Activated CD4-positive, CD25-positive, alpha-beta regulatory T cell (primary cell): ENCODE measurements around the gene RNGTT.
"Not testable (repeated sequence)": the region's sequence is repeated elsewhere in the genome, so short reads cannot be mapped to it uniquely, and the experiment has no call there.

Source experiments
- DNase-seq, 4 experiments: peaks; one replicate each; lab custom pipeline; 2025; lab: John Stamatoyannopoulos, UW

The RNGTT gene

DNA sequence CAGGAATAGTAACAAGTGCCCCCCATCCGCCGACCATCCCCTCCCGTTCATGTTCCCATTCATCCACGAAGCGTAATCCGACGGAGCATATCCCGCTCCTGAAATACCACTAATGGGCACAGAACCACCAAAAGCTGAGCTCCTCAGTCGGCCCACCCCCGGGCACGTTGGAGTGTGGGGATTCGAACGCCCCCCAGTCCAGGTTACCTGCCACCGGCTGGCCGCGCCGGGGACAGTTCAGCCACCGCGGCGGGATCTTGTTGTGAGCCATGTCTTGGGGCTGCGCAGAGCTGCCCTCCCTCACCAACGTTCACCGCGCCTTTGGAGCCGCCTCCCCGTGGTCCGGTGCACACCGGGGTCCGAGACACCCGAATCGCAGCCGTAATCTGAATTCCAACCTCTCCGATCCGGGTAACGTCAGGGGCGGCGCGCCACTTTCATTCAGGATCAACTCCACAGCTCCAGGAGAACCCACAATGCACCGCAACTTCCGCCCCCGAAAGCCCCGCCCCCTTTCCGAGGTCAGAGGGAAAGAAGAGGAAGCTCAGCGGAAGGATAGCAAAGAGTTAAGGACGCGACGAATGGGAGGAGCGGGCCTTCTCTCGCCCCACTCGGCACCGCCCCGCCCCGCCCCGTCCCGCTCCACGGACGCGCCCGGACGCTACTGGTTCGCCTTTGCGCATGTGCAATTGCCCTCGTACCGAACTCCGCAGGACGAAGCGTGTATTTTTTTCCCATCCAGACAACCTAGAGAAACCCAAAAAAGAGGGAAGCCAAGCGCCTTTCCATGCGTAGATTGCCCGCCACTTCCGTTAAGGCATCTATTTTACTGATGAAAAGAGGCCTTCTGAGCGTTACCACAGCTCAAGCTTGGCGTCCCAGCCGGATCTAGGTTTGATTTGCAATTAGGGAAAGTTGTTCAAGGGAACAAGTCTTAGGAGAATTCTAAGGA lies at the start of gene RNGTT:
Gene RNGTT, minus strand, starts transcription at position 480 of the 952 bp plus-strand sequence. Its CDS starts 209 bp downstream, at position 271.
- DNase-seq = peak; percentile 95 to 98 (median 96)

DNA sequence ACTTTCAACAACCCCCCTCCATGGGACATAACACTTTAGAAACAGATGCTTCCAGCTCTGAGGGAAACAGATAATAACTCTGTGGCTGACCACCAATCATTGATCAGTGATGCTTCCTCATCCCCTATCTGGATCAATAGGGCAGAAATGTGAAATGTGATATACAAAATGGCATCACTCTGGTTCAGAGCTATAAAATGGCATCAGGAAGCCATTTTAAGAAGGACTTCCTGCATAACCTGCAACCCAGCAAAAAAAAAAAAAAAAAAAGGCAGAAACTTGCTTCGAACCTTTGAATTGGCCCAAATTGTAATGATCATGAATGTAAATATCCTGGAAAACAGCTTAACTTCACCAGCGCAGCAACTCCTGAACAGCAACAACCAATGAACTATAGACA lies 48.0 kb upstream of the RNGTT start:
- DNase-seq = no peak

DNA sequence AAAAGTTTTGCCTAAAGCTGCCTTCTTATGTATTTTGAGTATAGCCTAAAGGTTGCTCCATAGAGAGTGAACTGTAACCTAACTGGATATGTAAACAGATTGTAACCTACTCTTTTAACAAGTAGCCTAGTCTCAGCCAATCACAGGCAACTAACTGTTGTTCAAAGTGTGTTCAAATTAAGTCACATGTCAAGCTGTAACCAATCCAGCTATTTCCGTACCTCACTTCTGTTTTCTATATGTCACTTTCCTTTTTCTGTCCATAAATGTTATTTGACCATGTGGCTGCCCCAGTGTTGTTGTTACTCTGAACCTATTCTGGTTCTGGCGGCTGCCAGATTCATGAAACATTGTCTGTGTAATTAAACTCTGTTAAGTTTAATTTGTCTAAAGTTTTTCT lies 47.4 kb upstream of the RNGTT start:
- DNase-seq = no peak

DNA sequence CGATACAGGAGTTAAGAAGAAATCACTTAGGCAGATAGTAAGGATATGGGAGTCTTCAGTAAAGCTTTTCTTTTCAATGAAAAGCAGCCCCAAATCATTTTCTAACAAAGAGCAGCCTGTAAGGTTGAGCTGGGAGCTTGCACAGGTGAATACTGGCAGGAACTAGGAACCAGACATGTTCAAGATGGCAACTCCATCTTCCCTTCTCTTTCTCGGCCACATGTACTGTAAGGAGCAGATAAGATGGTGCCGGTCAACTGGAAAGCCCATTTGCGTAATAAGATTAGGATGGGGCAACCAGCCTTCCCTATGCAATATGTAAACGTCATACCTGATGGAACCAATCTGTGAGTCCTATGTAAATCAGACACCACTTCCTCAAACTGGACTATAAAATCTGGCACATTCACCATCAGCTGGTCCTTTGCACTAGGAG lies 46.2 kb upstream of the RNGTT start:
- no peak for DNase-seq

DNA sequence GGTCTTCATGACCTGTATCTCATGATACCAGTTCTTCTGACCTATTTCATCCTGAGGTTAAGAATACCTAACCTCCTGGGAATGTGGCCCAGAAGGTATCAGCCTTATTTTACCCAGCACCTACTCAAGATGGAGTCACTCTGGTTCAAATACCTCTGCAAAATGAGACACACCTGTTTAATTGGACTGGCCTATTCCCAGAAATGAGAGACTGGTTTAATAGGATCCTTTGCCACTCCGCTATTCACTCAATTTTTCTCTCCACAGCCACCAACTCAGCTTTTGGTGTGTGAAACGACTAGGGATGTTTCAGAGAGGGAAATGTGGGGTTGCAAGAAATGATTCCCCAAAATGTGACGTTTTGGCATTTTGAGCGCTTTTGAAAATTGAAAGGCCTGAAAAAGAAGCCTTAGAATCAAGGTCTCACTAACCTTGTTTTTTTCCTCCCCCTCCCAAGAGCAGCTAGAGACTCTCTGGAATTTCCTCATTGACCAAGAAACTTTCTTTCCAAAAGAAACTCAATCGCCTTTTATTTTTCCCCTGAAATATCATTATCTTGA lies 45.5 kb upstream of the RNGTT start:
- no peak for DNase-seq

DNA sequence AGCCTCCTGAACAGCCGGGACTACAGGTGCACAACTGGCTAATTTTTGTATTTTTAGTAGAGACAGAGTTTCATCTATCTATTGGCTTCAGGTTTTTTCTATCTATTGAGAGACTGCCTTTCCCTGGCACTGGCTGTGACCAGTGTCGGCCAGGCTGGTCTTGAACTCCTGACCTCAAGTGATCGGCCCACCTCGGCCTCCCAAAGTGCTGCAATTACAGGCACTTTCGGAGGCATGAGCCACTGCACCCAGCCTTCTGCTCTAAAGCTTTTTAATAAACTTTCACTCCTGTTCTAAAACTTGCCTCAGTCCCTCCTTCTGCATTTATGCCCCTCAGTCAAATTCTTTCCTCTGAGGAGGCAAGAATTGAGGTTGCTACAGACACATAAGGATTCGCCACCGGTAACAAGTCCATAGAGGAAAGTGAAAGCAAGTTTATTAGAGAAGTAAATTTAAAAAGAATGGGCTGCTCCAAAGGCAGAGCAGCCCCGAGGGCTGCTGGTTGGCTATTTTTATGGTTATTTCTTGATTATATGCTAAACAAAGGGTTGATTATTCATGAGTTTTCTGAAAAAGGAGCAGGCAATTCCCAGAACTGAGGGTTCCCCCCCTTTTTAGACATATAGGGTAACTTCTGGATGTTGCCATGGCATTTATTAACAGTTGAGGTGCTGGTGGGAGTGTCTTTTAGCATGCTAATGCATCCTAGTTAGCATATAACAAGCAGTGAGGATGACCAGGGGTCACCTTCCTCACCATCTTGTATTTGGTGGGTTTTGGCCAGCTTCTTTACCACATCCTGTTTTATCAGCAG lies 44.8 kb upstream of the RNGTT start:
- no peak for DNase-seq

DNA sequence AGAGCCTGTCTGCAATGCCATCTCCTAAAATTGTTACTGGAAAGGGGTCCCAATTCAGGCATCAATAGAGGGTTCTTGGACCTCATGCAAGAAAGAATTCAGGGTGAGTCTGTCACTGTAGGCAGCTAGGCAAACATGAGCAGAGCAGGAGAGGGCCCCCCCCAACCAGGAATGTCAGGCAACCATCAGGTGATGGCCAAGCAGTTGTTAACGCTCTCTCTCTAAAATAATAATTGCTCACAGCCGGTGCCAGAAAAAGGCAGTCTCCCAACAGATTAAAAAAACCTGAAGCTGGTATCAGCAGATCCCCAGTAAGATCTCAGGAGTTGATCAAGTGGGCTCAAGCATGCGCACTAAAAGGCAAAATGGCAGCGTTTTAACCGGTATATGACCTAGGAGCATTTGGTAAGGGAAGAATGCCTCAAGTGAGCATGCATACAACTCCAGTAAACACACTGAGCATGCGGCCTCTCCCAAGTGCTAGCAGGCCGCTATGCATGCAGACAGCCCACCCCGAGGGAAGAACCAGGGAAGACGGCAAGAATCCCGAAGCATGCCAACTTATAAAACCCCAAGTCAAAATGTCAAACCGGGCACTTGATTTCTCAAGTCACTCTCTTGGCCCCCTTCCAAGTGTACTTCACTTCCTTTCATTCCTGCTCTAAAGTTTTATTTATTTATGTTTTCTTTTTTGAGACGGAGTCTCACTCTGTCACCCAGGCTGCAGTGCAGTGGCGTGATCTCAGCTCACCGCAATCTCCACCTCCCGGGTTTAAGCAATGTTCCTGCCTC lies 44.0 kb upstream of the RNGTT start:
- no peak for DNase-seq

DNA sequence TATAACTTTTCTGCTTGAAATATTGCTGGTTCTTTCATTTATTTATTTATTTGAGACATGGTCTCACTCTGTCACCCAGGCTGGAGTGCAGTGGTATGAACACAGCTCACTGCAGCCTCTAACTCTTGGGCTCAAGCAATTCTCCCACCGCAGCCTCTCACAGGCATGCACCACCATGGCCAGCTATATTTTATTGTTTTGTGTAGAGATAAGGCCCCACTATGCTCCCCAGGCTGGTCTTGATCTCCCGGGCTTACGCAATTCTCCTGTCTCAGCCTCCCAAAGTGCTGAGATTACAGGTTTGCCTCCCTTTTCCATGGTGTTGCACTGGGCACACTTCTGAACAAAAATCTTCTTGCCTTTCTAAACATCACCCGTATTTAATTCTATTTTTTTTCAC lies 39.1 kb upstream of the RNGTT start:
- DNase-seq = no peak

DNA sequence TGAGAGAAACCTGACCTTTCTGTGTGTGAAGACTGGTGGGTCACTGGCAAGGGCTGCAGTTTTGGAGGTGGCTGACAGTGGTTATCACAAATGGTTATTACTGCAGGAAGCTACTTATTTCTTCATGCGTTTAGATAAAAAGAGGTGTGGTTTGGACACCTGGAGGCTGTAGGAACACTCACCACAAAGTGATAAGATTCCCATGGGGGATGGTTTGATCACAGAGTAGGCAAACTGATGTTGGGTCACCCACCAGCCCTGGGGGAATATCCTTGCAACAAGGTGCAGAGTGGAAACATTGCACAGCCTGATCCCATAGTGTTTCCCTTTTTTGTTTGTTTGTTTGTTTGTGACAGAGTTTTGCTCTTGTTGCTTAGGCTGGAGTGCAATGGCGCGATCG lies 33.9 kb upstream of the RNGTT start:
- DNase-seq = no peak

DNA sequence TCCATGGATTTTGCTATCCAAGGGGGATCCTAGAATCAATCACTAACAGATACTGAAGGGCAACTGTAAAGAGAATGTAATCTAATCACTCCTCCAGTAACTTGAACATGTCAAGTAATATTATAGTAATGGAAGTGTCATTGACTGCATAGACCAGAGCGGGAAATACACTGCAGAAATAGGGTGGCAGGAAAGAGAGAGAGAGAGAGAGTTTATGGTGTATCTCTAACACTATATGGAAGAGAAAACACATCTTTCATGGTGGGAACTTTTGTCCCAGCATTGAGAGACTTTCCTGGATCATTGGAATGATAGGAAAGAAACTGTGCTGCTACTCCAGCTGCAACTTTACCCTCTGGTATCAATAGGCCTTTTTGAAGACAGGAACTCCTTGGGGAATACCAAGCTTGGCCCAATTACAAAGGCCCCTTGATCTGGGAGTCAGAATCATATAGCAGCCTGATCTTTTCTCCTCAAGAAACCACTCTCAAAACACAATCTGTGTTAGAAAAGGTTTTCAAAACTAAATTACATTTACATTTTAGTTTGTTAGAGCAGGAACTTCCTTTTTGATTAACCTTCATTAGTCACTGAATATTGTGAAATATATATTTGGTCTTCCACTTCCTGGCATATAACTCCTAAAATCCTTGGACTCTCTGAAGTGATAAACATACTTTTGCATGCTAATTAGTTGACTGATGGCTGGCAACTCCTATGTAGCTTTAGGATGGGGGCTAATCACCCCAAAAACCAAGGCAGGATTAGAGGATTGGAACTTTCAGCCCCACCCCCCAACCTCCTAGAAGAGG lies 29.5 kb upstream of the RNGTT start:
- no peak for DNase-seq

DNA sequence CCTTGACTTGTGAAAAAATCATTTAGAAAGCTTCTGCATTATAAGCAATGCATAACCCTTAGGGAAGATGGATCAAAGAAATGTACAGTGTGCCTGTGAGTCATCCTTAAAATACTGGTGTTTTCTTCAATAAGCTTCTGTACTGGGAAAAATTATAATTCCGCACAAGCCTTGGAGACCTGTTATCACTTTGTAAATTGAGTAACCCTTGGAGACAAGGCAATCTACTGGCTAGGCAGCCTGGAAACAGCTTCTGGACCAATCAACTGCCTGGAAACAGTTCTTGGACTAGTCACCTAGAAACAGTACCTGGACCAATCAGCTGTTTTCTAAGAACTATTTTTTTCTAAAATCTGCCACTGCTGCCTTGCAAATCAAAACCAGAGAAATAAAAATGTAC lies 25.8 kb upstream of the RNGTT start:
- no peak for DNase-seq

DNA sequence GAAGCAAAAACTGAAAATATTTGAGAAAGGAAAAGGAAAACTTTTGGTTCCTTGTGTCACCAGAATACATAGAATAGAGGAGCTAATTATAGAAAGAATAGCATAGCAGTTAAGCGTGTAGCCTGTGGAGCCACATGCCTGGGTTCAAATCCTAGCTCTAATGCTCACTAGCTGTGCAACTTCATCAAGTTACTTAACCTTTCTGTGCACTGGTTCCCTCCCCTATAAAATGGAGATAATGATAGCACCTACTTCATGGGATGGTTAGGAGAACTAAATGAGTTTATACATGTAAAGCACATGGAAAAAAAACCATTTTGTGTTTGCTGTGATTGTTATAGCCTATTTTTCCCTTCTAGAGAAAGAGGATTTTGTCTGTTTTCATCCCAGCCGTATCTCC lies 24.5 kb upstream of the RNGTT start:
- DNase-seq = no peak

DNA sequence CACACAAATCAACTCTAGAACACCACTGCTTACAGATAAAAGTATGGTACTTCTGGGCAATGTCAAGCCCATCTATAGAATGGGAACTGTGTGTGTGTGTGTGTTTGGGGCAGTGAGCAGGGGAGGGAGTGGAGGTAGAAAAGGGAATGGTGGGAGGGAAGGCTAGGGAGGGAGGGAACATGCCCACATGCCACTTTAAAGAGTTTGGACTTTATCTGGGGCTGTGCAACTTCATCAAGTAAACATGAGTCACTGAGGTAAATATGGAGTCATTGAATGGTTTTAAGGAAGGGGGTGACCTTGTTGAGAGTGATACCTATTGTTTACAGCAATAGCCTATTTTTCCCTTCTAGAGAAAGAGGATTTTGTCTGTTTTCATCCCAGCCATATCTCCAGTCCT lies 22.5 kb upstream of the RNGTT start:
- DNase-seq = no peak

DNA sequence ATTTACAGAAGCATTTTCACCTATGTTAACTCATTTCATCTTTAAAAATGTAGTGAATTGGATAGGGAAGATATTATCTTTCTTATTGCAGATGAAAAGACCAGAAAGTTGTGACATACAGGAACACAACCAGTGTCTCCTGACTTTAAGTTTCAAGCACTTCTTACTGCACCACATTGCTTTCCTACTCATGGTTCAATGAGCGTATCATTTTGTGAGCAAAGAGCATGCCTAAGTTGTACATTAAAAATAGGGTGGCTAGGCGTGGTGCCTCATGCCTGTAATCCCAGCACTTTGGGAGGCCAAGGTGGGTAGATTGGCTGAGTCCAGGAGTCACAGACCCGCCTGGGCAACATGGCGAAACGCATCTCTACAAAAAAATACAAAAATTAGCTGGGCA lies 21.2 kb upstream of the RNGTT start:
- DNase-seq = no peak

DNA sequence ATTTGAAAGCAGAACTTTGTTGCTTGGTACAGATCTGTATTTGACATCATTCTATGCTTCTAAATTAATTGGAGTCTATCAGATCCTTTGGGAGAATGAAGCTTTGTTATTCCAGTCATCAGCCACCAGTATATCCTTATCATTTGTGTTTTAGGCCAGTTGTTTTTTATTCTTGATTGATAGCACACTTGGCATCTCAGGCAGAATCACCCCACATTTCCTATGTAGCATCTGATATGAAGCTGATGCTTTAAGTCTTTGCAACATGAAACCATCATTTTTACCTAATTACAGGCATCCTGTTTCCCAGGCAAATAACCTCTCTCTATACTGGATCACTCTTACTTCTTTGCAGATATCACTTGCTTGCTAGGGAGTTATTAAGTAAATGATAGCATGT lies 20.7 kb upstream of the RNGTT start:
- DNase-seq = no peak

DNA sequence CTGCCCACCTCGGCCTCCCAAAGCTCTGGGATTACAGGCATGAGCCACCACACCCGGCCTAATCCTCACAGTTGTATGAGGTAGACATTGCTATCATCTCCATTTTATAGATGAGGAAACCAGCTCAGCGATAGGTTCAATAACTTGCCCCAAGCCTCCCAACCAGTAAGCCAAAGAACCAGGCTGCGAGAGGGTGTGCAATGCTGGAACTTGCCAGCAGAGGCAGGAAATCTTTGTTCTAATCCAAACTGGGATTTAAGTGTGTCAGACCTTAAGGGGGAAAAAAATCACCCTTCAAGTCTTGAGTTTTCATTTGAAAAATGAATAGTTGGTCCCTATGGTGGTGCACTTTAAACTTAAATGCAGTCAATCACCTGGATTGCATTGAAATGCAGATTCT lies 20.1 kb upstream of the RNGTT start:
- no peak for DNase-seq

DNA sequence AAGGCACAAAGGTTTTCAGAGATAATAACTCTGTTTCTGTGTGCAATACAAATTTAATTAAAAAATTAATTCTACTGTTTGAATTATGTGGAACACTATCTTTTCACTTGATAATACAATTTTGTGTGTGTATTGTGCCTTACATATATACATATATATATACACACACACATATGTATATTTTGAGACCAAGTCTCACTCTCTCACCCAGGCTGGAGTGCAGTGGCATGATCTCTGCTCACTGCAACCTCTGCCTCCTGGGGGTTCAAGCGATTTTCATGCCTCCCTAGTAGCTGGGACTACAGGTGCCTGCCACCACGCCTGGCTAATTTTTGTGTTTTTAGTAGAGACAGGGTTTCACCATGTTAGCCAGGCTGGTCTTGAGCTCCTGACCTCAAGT lies 19.7 kb upstream of the RNGTT start:
- not testable (repeated sequence) for DNase-seq

DNA sequence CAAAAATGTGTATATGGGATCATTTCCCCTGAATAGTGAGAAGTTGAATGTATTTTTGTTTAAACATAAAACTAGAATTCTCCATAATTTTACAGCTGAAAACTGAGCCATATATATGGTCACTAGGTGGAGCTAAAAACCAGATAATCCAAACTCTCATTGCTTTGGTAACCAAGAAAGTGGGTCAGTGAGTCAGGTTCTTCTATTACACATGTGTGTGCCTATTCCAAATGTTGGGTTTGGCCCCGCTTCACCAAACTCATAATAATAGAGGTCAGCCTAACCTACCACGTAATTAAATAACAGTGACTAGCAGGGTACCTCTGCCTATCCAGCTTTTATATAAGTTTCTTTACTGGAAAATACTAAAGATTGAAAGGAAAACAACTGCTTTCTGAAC lies 19.3 kb upstream of the RNGTT start:
- DNase-seq = no peak

DNA sequence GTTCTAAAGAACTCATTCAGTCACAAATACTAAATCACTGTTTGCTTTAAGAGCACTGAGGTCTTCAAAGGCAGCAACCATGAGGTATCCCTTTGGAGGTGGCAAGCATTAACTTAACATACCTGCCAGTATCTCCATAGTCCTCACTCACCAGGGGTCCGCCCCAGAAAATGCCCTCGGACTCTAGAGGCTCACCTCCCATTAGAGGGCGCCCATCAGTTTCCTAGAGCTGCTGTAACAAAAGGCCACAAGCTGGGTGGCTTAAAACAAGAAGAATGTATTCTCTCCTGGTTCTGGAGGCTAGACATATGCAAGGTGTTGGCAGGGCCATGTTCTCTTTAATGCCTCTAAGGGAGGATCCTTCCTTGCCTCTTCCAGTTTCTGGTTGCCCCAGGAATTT lies 12.0 kb upstream of the RNGTT start:
- no peak for DNase-seq

DNA sequence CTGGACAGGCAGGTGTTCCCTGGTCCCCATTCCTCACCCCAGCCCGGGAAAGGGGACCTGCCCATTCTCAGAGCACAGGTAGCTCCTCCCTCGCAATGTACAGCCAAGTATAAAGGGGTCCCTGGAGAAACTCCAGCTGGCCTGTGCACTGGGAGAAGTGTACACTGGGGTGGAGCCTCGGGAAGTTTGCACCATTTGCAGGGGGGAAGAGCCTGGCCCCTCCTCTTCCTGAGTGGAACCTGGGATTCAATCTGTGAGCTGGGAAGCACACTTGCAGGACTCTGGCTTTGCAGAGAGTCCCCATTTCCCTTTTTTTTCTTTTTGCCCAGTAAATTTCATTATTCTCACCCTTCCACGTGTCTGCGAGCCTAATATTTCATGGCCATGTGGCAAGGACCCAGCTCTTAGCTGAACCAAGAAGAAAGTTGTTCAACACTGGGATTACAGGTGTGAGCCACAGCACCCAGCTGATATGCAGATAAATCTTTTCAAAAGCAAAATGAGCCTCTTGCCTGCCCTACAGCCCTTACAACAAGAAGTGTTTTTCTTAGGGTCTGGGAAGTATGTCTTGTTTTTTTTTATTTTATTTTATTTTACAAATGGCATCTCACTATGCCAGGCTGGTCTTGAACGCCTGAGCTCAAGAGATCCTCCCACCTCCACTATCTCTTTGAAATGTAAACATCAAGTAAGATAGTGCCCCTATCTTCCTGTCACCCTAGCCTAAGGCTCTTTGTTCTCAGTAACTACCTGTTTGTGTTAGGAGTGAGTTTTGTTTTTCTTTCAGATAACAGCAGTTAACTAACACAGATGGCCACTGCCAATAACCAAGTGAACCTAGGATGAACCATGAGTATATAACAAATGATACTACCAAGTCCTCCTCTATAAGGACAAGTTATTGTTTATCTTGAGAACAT lies 9.3 kb upstream of the RNGTT start:
- DNase-seq = no peak
